Right forelimb (tissue), 1 donor: ENCODE measurements around the gene FIBP.

ENCODE experiments used
- DNase-seq: peaks from one replicate; pipeline ENCODE4 v3.0.0-alpha.2; 2018

The FIBP gene

DNA sequence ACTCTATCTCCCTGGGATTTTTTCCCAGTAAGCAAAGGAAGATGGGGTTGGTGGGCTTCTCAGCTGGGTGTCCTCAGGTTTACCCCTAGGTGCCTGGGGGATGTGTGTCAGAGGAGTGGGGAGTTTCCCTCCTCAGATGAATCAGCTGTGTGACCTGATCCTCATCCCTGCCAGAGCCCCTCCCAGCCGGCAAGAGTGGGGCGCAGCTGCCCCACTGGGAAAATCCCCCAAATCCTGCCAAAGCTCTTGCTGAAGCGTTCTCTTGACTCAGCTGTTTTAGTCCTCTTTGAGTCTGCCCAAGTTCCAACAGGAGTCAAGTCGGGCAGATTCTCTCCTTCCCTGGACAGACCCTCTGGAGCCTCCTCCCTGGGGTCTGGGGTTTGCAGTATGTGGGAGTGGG is 24.6 kb upstream of the FIBP start:
- no peak for DNase-seq

DNA sequence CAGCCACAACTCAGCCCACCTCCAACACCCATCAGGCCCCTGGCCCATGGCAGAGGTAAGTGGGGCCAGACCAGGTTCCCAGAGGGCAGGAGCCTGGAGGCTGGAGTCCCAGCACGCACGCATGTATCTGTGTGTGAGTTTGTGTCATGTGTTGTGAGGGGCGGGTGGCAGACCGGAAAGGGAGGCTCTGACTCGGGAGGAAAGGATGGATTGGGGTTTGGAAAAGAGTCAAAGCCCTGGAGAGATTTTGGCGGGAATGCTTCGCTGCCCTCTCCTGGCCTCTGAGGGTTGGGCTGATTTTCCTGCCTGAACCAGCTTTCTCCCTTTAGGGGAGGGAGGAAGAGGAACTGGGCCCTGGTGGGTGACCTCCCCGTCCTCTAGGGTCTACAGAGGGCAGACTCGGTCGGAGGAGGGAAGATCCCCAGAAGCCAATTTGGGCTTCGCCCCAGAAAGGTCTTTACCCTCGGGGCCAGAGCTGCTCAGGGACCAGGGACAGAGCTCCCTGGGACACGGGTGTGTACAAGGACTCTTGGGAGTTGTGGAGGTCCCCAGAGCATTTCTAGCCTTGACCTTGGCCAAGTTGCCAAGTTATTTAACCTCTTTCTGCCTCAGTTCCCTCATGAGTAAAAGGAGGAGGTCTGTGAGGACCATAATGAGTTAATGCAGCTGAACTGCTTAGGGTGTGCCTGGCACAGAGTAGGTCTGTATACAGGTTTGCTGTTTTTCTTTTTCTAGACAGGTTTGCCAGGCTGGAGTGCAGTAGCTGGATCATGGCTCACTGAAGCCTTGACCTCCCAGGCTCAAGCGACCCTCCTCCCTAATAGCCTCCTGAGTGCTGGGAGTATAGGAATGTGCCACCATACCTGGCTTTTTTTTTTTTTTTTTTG is 23.7 kb upstream of the FIBP start:
- peak; percentile 75 for DNase-seq

DNA sequence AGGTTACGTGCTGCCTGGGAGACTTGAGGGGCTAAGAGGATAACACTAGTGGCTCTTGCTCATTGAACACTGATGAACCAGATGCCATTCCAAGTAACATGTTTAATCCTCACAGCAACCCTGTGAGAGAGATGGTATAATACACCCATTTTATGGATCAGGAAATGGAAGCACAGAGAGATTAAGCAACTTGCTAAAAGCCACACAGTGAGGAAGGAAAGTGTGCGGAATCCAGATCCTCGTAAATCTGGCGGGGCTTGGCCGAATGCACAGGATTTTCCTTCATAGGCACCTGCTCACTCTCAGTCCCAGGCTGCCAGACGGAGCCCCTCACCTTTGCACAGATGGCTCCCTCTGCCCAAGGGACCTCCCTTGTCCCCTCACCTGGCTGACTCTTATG is 19.6 kb upstream of the FIBP start:
- no peak for DNase-seq

DNA sequence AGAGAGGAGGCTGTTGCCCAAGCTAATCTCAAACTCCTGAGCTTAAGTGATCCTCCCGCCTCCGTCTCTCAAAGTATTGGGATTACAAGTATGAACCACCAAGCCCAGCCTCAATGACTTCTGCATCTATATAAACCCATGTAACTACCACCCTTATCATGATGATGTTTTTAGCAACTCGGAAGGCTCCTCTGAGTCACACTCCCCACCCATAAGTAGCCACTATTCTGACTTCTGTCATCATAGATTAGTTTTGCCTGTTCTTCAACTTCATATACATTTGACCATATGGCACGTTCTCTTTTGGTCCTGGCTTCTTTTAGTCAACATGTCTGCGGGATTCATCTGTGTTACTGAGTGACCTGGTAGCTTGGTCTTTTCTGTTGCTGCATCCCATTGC is 18.3 kb upstream of the FIBP start:
- DNase-seq, result no peak

GRCh38 chr11:65903715-65904114 is 15.4 kb upstream of the FIBP start:
- DNase-seq, result no peak

DNA sequence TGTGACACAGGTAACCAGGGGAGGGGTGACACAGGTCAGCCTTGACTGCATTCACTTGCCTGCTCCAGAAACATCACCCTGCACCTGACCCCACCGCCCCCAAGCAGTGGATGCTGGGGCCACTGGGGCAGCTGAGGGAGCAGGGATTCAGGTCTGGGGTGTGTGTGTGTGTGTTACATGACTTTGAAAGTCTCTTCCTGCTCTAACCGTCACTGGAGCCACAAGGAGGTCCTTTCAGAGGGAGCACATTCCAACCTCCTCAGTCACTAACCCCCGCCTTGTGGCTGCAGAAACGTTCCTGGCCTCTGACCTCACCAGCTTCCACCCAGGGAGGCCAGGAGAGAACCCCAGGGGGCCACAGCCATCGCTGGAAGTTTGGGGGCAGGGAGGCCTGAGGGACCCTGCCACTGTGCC is 14.8 kb upstream of the FIBP start:
- DNase-seq, result no peak

GRCh38 chr11:65900899-65901180 is 12.6 kb upstream of the FIBP start:
- DNase-seq, result no peak

GRCh38 chr11:65900125-65900898 is 12.0 kb upstream of the FIBP start, which contains the start of gene FOSL1:
Gene FOSL1, minus strand, starts transcription at chr11:65900388. Its CDS starts 49 bp downstream, at chr11:65900339.
- DNase-seq, result peak; percentile 66

DNA sequence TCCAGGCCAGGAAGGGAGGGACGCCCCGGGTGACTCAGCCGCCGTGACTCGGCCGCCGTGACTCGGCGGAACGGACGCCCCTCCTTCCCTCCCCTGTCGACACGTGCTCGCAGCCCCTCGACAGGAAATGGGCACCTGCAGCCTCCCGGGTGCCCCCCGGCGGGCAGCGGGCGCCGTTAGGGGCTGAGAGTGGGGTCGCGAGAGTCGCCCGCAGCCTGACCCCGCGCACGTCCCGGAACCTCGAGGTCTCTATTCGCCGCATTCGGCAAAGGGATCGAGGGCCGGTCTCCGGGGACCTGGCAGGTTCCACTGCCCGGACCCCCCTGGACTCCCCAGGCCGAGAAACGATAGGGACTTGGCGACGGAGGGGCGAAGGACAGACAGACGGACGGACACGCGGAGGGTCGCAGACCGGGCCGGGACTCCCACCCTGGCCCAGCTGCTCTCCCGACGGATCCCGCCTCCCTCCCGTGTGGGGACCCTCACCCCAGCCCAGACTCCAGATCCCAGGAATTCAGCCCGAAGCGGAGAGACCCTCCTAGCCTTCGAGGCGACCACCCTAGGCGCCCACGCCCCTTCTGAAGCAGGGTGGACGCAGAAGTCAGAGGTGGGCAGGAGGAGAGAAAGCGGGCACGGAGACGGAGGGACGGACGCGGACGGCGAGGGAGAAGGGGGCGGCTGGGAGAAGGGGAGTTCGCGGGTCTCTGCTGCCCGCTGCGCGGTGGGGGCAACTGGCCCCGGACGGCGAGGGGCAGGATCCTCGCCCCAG is 11.3 kb upstream of the FIBP start:
- no peak for DNase-seq

- no peak for DNase-seq
Measured at GRCh38 chr11:65898656-65899355, 10.5 kb upstream of the FIBP start.

- DNase-seq, result no peak
Measured at GRCh38 chr11:65897020-65897471, 8.8 kb upstream of the FIBP start.

- no peak for DNase-seq
Measured at GRCh38 chr11:65896034-65896999, 8.0 kb upstream of the FIBP start.

- DNase-seq, result no peak
Measured at GRCh38 chr11:65895482-65895981, 7.3 kb upstream of the FIBP start.

DNA sequence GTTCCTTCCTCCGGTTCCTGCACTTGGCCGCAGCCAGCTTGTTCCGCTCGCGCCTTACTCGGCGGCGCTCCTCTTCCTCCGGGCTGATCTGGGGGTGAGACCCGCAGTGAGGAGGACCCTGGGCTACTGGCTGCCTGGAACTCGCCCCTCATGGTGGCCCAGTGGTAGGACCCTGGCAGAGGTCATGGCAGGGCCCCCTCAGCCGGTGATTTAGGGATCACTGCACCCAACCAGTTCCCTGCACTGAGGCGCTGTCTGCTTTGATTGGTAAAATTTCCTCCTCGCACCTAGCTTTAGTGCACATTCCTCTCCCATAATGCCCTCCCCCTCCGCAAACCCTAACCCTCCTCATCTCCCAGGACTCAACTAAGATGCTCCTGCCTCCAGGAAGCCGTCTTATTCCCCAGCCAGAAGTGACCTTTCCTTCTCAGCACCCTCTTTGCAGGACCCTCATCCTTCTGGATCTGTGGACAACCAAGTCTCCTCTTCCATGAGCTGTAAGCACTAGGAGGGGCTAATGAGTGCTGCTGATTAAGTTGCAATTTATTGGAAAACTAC is 5.8 kb upstream of the FIBP start:
- no peak for DNase-seq

DNA sequence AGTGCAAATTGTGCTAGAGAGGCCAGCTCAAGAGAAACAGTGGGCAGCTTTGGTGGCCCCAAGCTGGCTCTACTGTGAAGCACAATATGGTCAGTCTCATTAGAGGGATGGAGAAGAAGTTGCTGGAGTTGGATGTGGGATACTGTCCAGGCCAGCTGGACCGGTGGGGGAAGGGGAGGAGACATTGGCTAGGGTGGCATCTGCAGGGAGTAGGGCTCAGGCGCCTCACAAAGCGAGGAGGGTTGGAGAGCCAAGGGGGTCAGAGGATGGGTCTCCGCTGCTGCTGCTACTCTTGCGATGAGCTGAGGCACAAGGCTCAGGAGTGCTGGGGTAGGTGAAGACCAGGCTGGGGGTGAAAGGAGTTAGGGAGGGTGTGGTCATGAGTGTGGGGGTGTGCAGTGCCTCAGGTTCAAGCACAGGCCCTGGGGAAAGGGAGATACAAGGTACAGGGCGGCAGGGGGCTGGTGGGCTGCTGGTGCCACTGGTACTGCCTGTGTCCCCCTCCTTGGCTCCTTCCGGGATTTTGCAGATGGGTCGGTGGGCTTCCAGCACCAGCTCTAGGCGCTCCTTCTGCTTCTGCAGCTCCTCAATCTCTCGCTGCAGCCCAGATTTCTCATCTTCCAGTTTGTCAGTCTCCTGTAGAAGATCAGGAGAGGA is 4.5 kb upstream of the FIBP start:
- peak; percentile 41 for DNase-seq

- DNase-seq, result peak; percentile 36
Measured at GRCh38 chr11:65892137-65892540, 3.9 kb upstream of the FIBP start.

GRCh38 chr11:65891219-65892136 is 3.2 kb upstream of the FIBP start:
- peak; percentile 52 for DNase-seq

- DNase-seq, result peak; percentile 99
Measured at GRCh38 chr11:65890324-65891218, 2.3 kb upstream of the FIBP start, which contains the start of gene CCDC85B. Gene CCDC85B, plus strand, starts transcription at chr11:65890673. Its CDS starts 111 bp downstream, at chr11:65890784.
